Mesothelial cell of epicardium (in vitro differentiated cells): Measurements from ENCODE around the gene EPHA3. TPM values are rescaled to one million over a fixed set of nuclear protein-coding genes. Genes with fewer than 3 reads are reported as not detected.

ENCODE experiments used
- DNase-seq, 2 experiments: peaks; one replicate each; pipeline ENCODE4 v3.0.0; 2021; ENCODE audit warnings: low spot score in 2 of 2; ENCODE audit not compliant: unreplicated experiment in 2 of 2
- H3K27ac Mint-ChIP-seq: 2 replicates; pipeline ENCODE4 v1.8.0; 2021; ENCODE audit warnings: mixed read lengths
- H3K27me3 Mint-ChIP-seq: 2 replicates; pipeline ENCODE4 v1.8.0; 2021; ENCODE audit warnings: low read depth, mixed read lengths
- H3K36me3 Mint-ChIP-seq: 2 replicates; pipeline ENCODE4 v1.8.0; 2021; ENCODE audit warnings: mixed read lengths
- H3K4me1 Mint-ChIP-seq: 2 replicates; pipeline ENCODE4 v1.8.0; 2021; ENCODE audit warnings: mixed read lengths
- H3K4me3 Mint-ChIP-seq: 2 replicates; pipeline ENCODE4 v1.8.0; 2021; ENCODE audit warnings: mild to moderate bottlenecking, moderate library complexity, mixed read lengths
- H3K9me3 Mint-ChIP-seq: 2 replicates; pipeline ENCODE4 v1.8.0; 2021; ENCODE audit warnings: mixed read lengths
- CTCF ChIP-seq: fragments of 200-600 bp; sonication (generic); IDR thresholded peaks from one replicate; pipeline ENCODE4 v1.5.0; 2021; ENCODE audit warnings: antibody characterized with exemption; ENCODE audit not compliant: unreplicated experiment
- total RNA-seq: library from RNA; stranded (reverse); gene quantifications from 3 replicates; pipeline ENCODE4 v1.2.1, GENCODE V29; 2021

The EPHA3 gene
- total RNA-seq, 1 donor from 2014 or later, result 4.5 TPM

DNA sequence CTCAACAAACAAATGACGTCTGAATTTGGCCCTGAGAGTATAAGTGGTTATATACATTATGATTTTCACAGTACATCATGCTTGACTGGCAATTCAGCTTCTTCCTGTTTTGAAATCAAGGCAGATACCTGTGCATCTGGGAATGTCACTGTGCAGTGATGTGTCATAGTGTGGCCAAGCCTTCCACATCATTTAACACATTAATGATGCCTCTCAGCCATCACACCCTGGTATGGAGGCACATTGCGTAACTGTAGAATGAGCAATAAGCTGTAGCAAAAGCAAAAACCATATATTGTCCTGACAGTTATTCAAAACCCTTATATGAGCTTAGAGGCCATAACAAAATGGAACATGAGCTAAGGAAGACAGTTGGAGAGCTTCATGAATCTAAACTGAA, 246.0 kb downstream of the EPHA3 start:
- Mint-ChIP-seq H3K27me3 (no peaks in the 10 kb centered on the region), H3K4me1 (no peaks in the 10 kb centered on the region), H3K27ac (no peak overlapping the region), H3K36me3 (peaks cover 1% of the 10 kb centered on the region), H3K4me3 (no peak overlapping the region), H3K9me3 (peaks cover 7% of the 10 kb centered on the region)
- no peak for DNase-seq
- no peak for TF ChIP-seq CTCF

DNA sequence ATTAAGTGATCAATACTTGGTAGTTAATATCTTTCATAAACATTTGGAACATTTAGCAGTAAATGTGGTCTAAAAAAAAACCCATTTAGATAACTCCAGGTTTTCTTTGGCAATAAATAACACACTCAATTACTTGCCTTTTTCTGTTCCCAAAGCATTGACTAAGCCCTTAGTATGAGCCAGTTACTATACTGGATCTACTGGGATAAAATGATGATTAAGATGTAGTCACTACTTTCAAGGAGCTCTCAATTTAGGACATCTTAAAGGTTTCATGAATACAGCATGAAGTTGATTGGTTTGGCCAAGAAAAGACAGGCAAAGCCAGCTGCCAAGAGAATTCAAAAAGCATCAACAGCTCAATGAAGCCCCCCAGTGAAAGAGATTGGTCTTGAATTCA, 250.9 kb downstream of the EPHA3 start:
- Mint-ChIP-seq H3K36me3 (no peaks in the 10 kb centered on the region), H3K4me1 (peaks cover 2% of the 10 kb centered on the region), H3K27me3 (no peaks in the 10 kb centered on the region), H3K4me3 (no peak overlapping the region), H3K27ac (no peak overlapping the region), H3K9me3 (peaks cover 4% of the 10 kb centered on the region)
- DNase-seq, result no peak
- no peak for TF ChIP-seq CTCF

GRCh38 chr3:89360156-89360555, 252.7 kb downstream of the EPHA3 start:
- H3K9me3 Mint-ChIP-seq, result peaks cover 4% of the 10 kb centered on the region
- no peak overlapping the region for H3K4me3 Mint-ChIP-seq
- TF ChIP-seq CTCF, result no peak
- H3K27ac Mint-ChIP-seq, result no peak overlapping the region
- H3K27me3 Mint-ChIP-seq, result no peaks in the 10 kb centered on the region
- H3K4me1 Mint-ChIP-seq, result peaks cover 9% of the 10 kb centered on the region
- no peak for DNase-seq
- H3K36me3 Mint-ChIP-seq, result no peaks in the 10 kb centered on the region

DNA sequence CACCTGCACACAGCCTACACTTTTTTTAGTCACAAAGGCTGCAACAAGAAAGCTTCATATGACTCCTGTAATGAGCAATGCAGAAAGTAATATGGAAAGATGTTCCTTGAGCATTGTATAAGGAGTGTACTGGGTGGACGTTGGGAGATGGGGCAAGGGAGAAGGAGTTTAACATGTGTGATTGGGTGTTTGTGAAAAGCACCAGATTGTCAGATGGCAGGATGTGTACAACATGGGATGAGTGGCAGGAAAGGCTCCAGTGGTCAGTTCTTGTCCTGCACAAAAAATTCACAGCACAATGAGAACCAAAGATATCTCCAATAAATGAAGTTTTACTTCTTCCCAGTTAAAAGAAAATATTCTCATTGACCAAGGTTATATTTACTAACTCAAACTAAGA, 255.1 kb downstream of the EPHA3 start:
- Mint-ChIP-seq H3K9me3 (no peaks in the 10 kb centered on the region), H3K27ac (no peak overlapping the region), H3K36me3 (no peaks in the 10 kb centered on the region), H3K27me3 (no peaks in the 10 kb centered on the region), H3K4me1 (peaks cover 9% of the 10 kb centered on the region), H3K4me3 (no peak overlapping the region)
- no peak for TF ChIP-seq CTCF
- DNase-seq, result no peak

DNA sequence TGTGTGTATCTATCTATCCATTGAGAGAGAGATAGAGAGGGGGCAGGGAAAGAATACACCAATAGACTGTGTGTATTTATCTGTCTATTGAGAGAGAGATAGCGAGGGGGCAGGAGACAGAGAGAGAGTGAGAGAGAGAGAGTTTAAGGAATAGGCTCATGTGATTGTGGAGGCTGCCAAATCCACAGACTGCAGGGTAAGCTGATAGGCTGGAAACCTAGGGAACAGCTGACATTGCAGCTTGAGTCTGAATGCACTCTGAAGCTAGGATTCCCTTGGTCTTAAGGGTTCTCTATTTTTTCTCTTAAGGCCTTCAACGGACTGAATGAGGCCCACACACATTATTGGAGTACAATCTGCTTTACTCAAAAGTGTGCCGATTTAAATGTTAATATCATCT, 255.8 kb downstream of the EPHA3 start:
- Mint-ChIP-seq H3K9me3 (no peaks in the 10 kb centered on the region), H3K27ac (no peak overlapping the region), H3K4me1 (peaks cover 9% of the 10 kb centered on the region), H3K36me3 (no peaks in the 10 kb centered on the region), H3K27me3 (no peaks in the 10 kb centered on the region), H3K4me3 (no peak overlapping the region)
- no peak for TF ChIP-seq CTCF
- no peak for DNase-seq

DNA sequence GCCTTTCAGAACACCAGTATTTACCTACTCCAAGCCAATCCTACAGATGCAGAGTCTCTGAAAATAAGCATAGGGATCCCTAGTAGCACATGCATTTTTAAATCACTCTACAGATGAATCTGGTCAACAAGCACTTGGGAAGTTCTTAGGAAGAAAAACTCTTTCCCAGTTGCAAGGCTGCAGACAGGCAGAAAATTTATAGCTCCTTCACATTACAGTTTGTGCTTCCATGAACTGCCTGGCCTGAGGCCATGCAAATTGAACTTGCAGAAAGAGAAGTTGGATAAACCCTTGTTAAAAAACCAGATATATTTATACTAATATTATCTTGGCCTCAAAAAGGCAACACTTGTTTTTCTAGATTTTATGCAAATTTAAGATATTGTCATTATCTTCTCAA, 256.9 kb downstream of the EPHA3 start:
- TF ChIP-seq CTCF, result no peak

More for the DNA sequence above, 256.9 kb downstream of the EPHA3 start:
- peaks cover 9% of the 10 kb centered on the region for H3K4me1 Mint-ChIP-seq
- no peak overlapping the region for H3K27ac Mint-ChIP-seq
- H3K4me3 Mint-ChIP-seq, result no peak overlapping the region
- no peaks in the 10 kb centered on the region for H3K27me3 Mint-ChIP-seq
- no peak for DNase-seq
- H3K36me3 Mint-ChIP-seq, result peaks cover 6% of the 10 kb centered on the region
- peaks cover 7% of the 10 kb centered on the region for H3K9me3 Mint-ChIP-seq
